NCI-H1436 treated with DMSO at 0.1 percent for 48 hours (cell line): ENCODE data around the gene GTSE1.

ENCODE experiments used
- DNase-seq: peaks from one replicate; lab custom pipeline; 2025; lab: John Stamatoyannopoulos, UW

The GTSE1 gene

DNA sequence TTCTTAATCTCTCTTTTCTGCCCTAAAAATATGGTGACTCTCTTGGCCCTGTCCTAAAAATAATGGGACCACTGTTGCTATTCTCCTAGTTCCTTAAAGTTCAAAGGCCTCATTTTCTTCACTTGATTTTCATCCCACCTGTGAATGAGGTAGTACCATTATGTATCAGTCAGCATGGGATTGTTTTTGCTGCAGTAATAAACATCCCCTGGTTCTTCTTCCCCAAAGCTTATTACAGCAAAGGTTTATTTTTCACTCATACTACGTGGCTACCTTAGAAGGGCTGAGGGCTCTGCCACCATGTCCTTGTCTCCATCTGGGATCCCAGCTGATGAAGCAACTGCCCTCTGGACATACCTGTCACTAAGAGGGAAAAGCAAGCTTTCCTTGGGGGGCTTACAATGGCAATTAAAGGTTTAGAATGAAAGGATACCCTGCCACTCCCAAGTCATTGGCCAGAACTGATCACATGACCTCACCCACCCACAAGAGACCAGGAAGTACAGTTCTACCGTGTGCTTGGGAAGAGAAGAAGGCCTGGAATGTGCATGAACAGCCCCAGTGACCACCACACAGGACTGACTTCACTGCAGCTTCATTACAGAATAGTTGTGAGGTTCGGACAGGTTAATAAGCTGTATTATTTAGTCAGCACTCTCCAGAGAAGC, 21.1 kb upstream of the GTSE1 start:
- no peak for DNase-seq

DNA sequence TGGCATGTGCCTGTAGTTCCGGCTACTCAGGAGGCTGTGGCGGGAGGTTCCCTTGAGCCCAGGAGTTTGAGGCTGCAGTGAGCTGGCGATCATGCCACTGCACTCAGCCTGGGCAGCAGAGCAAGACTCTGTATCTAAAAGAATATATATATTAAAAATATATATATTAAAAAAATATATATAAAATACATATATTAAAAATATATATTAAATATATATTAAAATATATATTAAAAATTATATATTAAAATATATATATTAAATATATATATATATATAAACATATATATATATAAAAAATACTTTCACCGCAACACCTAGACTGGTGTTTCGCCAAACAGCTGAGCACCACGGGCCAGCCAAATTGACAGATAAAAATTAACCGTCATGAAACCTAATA, 20.1 kb upstream of the GTSE1 start:
- no peak for DNase-seq

GRCh38 chr22:46278656-46279645, 17.7 kb upstream of the GTSE1 start:
- no peak for DNase-seq

DNA sequence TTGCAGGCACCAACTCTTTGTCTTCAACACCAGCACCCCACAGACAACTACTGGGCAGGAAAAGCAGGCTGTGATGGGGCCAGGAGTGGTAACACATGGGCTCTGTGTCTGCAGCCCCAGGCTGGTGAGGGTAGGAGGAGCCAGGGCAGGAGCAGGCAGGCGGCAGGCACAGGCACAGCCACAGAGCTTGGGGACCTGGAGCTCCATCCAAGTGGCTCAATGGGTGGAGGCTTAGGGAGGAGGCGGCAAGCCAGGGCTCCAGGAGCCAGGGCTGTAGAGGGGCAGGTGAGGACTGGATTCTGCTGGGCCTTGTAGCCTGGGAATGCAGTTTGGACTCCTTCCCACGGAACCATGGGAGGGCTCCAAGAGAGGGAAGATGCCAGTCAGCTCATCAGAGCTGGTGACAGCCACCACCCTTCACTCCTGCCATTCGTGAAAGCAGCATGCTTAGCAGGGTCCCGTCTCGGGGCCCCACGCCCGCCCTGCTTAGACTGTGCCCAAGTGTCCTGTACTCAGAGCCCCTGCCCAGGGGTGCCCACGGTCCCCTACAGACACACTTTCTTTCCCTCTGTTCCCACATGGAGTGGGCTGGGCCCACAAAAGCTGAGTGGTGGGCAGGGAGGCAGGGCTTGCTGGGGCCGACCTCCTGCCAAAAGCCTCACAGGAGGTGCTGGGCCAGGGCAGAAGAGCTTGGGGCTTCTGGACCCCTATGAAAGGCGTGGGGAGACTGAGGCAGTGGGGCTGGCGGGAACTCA, 16.4 kb upstream of the GTSE1 start:
- DNase-seq: no peak

DNA sequence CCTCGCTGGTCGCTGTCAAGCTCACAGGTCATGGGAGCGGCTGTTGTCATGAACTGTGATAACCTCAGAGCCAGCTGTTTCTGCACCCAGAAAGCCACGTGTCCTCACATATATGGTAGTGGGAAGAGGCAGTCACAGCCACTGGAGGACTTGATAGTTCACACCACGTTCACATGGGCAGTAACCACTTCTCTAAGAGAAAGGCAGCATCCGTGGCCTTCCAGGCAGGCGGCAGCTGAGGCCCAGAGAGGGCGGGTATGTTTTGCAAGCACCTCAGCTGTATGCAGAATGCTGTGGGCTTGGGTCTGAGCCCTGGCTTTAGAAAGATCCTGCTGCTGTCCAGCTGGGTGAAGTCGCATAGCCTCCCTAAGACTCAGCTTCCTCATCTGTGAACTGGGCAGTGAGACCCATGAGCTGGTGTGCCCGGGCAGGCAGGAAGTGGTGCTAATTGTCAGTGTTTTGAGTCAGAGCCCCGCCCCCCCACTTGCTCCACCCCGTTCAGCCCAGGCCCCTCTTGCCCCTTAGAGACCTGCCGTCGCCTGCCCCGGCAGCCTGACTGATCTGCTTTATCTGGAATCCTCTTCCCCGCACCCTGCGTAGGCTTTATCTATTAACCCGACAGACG, 15.6 kb upstream of the GTSE1 start:
- DNase-seq: no peak

GRCh38 chr22:46281866-46282678, 14.6 kb upstream of the GTSE1 start:
- no peak for DNase-seq

- no peak for DNase-seq
Observed at GRCh38 chr22:46286006-46286405, 10.7 kb upstream of the GTSE1 start.

DNA sequence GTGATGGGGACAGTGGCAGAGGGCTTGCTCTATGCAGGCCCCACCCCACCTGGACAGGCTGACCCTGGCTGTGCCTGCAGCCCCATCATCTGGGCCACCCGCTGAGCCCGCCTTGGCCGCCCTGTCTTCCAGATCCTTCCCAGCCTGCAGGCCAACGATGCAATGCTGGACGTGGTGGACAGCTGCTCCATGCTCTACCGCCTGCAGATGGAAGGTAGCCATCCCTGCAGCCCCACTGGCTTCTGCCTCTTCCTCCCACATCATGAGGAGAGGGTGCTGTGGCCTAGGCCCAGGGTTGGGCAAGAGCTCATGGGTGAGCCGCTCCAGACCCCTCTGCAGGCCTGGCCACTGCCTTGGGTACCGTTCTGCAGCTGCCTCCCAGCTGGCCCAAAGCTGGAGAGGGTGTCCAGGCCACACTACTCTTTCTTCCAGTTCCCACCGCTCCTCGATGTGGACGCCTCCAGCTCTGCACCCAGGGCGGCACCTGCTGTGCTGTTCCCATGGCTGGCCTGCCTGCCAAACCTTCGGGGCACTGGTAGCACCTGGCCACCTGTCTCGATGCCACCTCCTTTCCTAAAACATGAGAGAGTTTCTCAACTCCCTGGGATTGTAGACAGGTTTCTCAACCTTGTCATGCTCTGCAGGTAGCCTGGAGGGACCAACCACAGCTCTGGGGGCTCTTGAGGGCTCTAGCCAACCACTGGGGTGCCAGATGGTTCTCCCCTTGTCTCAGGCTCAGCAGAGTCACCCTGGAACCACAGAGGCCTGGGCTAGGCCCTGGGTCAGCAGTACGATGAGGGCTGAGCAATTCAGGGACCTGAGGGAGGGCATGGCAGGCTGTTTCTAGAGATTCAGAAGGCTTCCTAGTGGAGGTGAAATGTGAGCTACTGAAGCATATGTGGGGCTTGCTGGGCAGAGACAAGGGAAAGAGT, 9.5 kb upstream of the GTSE1 start:
- DNase-seq: no peak

DNA sequence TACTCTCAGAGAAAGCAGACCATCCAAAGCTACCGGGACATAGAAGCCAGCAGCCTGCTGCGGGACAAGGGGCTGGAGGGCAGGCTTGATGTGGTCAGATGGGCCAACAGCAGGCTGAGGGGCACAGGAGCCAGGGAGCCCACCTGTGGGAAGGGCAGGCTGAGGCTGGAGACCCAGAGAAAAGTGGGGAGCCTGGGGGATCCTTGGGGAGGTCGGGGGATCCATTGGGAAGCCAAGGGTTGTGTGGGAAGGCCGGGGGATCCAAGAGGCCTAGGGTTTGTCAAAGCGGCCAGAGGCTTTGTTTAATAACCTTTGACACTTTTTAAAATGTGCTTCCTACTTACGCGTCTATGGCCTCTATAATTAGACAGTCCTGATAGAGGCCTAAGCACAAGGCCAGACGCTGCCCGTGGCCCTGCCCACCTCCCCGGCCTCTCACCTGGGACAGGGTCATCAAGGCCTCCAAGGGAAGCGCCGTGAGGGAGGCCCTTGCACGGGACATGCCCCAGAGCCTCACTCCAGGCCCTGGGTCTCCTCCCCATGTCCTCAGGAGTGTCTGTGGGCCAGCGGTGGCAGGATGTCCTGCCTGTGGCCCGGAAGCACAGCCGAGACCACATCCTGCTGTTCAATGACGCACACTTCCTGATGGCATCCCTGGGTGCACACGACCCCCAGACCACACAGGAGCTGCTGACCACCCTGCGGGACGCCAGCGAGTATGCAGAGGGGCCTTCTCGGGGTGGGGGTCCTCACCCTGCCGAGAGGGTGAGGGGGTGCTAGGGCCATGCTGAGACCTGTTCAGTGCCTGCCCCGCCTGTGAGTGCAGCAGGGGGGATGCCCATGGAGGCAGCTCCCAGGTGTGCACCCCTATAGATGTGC, 8.6 kb upstream of the GTSE1 start:
- no peak for DNase-seq

DNA sequence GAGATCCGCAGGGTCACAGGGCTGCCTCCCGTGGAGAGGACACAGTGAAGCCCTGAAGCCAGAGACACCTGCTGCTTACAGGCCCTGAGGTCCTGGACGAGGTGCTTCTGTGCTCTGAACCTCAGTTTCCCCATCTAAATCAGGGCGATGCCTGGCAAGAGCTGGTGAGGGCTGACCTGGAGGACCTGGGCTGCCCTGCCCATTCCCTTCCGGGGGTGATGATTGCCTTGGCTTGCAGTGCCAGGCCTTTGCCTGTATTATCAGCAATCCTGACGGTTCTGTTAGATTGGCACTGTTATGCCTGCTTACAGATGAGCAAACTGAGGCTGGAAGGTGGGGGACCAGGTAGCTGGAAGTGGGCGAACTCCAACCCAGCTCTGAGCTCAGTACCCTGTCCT, 7.8 kb upstream of the GTSE1 start:
- DNase-seq: no peak

- DNase-seq: no peak
Observed at GRCh38 chr22:46289244-46289891, 7.3 kb upstream of the GTSE1 start.

GRCh38 chr22:46290121-46290842, 6.4 kb upstream of the GTSE1 start:
- DNase-seq: no peak

DNA sequence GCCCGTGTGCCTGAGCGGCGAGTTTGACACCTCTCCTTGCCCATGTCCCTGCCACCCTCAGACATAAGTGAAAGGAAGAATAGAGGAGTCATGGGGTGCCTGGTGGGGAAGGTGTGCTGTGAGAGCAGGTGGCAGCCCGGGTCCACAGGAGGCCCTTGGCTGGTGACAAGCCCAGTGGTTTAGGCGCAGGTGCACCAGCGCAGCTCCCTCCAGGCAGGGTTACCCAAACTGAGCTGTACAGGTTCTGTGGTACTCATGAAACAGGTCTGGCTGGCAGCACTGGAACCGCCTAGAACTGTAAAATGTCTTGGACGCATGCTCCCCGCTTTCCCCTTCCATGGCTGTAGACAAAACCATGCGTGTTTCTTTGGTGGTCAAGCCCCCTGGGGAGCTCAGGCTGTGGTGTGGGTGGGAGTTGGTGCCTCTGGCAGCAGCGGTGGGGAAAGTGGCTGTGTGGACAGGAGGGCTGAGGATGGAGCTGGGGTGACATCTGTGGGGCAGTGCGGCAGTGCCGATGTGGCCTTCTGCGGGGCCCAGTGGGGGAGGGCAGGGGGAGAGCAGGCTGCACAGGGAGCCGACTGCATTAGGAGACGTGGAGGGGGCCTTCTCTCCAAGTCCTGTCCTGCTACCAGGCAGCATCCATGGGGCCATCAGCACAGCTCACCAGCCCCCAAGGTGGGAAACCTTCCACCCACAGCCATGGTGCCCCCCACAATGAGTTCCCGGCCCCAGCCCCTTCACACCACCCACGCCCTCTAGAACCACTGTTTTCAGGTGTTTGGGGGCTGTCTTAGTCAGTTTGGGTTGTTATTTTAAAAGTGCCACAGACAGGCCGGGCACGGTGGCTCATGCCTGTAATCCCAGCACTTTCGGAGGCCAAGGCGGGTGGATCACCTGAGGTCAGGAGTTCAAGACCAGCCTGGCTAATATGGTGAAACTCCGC, 5.6 kb upstream of the GTSE1 start:
- DNase-seq: no peak

DNA sequence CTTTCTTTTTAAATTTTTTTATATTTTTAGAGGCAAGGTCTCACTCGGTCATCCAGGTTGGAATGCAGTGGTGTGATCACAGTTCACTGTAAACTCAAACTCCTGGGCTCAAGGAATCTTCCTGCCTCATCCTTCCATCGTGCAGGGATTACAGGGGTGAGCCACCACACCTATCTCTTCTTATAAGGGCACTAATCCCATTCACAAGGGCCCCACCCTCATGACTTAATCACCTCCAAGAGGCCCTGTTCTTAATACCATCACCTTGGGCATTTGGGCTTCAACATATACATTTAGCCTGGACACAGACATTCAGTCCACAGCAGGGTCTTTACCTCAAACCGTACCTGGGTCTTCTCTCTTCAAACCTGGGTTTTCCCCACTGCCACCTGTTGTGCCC, 4.5 kb upstream of the GTSE1 start:
- DNase-seq: no peak

- DNase-seq: no peak
Observed at GRCh38 chr22:46292732-46293131, 3.9 kb upstream of the GTSE1 start.

DNA sequence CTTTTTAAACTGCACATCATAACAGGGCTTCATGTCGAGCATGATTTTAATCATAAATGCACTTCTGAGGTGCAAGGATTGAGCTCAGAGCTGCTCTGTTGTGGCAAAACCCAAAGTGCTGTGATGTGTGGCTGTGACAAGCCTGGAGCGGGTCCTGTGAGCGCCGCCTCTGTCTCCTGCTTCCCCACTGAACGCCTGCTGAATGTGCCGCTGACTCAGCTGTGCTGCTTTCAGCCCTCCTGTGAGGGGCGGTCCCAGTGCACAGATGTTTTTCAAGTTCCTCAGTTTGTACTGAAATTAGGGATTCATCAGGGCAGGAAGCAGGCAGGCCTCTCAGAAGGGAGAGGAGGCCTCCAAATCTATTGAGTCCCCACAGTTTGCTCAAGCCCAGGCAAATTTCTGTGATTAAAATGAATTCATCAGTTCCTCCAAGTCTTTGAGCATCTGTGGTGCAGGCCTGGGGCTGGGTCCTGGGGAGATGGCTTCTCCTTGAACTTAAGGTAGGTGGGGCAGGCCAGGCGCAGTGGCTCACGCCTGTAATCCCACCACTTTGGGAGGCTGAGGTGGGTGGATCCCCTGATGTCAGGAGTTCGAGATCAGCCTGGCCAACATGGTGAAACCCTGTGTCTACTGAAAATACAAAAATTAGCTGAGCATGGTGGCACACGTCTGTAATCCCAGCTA, 3.0 kb upstream of the GTSE1 start:
- DNase-seq: no peak
